HCT116 (cell line): ENCODE results near the gene SEMA6A. TPM values are rescaled to one million over a fixed set of nuclear protein-coding genes. Genes with fewer than 3 reads are reported as not detected.

Experiments
- ATAC-seq: fragments of 200-7000 bp; cut with Tn5 transposase; 2 replicates; pipeline ENCODE4 v1.9.1; 2020; ENCODE audit warnings: mild to moderate bottlenecking, moderate library complexity
- Bru-seq: library from RNA; stranded (reverse); fragments of 400-500 nt; gene quantifications from one replicate; lab custom pipeline; 2021; lab: Mats Ljungman, UMichigan
- BruChase-seq, 2 experiments: library from RNA; stranded (reverse); fragments of 400-500 nt; gene quantifications; one replicate each; lab custom pipeline; 2021; lab: Mats Ljungman, UMichigan
- BruUV-seq: library from RNA; stranded (reverse); fragments of 400-500 nt; replicated peaks from 2 replicates; lab custom pipeline; 2021; lab: Mats Ljungman, UMichigan
- CTCF ChIA-PET: fragments of 300-600 bp; sonication (Branson Sonifier 250); formaldehyde crosslinking; loops from one replicate; lab custom pipeline; 2021; ENCODE audit warnings: antibody characterized with exemption; lab: Charles Lee
- POLR2A ChIA-PET: fragments of 300-600, 350-600 bp; sonication (Branson Sonifier 250); formaldehyde crosslinking; loops from one replicate; lab custom pipeline; 2021; ENCODE audit warnings: antibody characterized with exemption; lab: Charles Lee
- RAD21 ChIA-PET, 2 experiments: fragments of 300-600 bp; sonication (Branson Sonifier 250); formaldehyde crosslinking; loops; one replicate each; lab custom pipeline; 2023; ENCODE audit warnings: low total read pairs in 2 of 2; ENCODE audit not compliant: uncharacterized antibody in 2 of 2, unreplicated experiment in 2 of 2, low non-redundant PET in 1 of 2; lab: Charles Lee
- DNase-seq: peaks from one replicate; pipeline ENCODE4 v3.0.0-alpha.2; 2010; ENCODE audit warnings: low read depth, low spot score
- H2AFZ ChIP-seq: fragments of 200-600 bp; shearing (Covaris generic), sonication (generic); 2 replicates; pipeline ENCODE4 v1.6.1; 2017; ENCODE audit warnings: low read depth, mixed run types, mixed read lengths, antibody characterized with exemption, low read length; ENCODE audit not compliant: poor library complexity, severe bottlenecking
- H3K27ac ChIP-seq: 2 replicates; pipeline ENCODE4 v1.5.1; 2012; ENCODE audit warnings: low read depth, low read length
- H3K27me3 ChIP-seq: fragments of 200-600 bp; sonication (generic); 2 replicates; pipeline ENCODE4 v1.6.1; 2016; ENCODE audit warnings: mixed run types, low read length, mixed read lengths; ENCODE audit not compliant: insufficient read depth
- H3K36me3 ChIP-seq, 2 experiments: fragments of 200-500 bp in 1 of 2; fragments of 200-600 bp in 1 of 2; sonication (Bioruptor generic) in 1 of 2; sonication (generic) in 1 of 2; 2 replicates each; pipeline versions ENCODE4 v1.5.1 to v1.6.1; 2014 to 2016; ENCODE audit warnings: low read length in 2 of 2, inconsistent platforms in 1 of 2, mixed read lengths in 1 of 2, mixed run types in 1 of 2; ENCODE audit not compliant: insufficient read depth in 2 of 2, control insufficient read depth in 1 of 2
- H3K4me1 ChIP-seq, 2 experiments: fragments of 200-600 bp in 1 of 2; sonication (generic) in 1 of 2; 2 replicates each; pipeline versions ENCODE4 v1.5.1 to v1.6.1; 2012 to 2017; ENCODE audit warnings: low read length in 2 of 2, inconsistent platforms in 1 of 2, mild to moderate bottlenecking in 1 of 2, mixed read lengths in 1 of 2, mixed run types in 1 of 2, moderate library complexity in 1 of 2; ENCODE audit not compliant: insufficient read depth in 2 of 2, control insufficient read depth in 1 of 2
- H3K4me2 ChIP-seq: fragments of 200-600 bp; sonication (generic); 2 replicates; pipeline ENCODE4 v1.6.1; 2017; ENCODE audit warnings: mixed run types, low read length, mixed read lengths
- H3K4me3 ChIP-seq, 2 experiments: fragments of 200-600 bp in 1 of 2; sonication (generic) in 1 of 2; replicated peaks in 1 of 2; 2 replicates each; pipeline ENCODE4 v1.5.1; 2011 to 2016; ENCODE audit warnings: low read length in 2 of 2, control low read depth in 1 of 2, low read depth in 1 of 2, mild to moderate bottlenecking in 1 of 2, mixed read lengths in 1 of 2, mixed run types in 1 of 2
- H3K79me2 ChIP-seq: fragments of 200-600 bp; sonication (generic); 2 replicates; pipeline ENCODE4 v1.6.1; 2017; ENCODE audit warnings: mild to moderate bottlenecking, mixed run types, low read length, moderate library complexity, mixed read lengths; ENCODE audit not compliant: insufficient read depth
- H3K9ac ChIP-seq: fragments of 200-600 bp; sonication (generic); 2 replicates; pipeline ENCODE4 v1.6.1; 2016; ENCODE audit warnings: low read length, mixed read lengths
- H3K9me2 ChIP-seq: fragments of 200-600 bp; sonication (generic), shearing (Covaris generic); 2 replicates; pipeline ENCODE4 v1.6.1; 2017; ENCODE audit warnings: mixed run types, mild to moderate bottlenecking, moderate library complexity; ENCODE audit not compliant: insufficient read depth
- H3K9me3 ChIP-seq, 2 experiments: fragments of 200-500 bp in 1 of 2; fragments of 200-600 bp in 1 of 2; sonication (Bioruptor generic) in 1 of 2; sonication (generic) in 1 of 2; 2 replicates each; pipeline ENCODE4 v1.6.1; 2014 to 2017; ENCODE audit warnings: low read length in 2 of 2, mixed read lengths in 2 of 2, inconsistent platforms in 1 of 2, low read depth in 1 of 2, mild to moderate bottlenecking in 1 of 2, mixed run types in 1 of 2, moderate library complexity in 1 of 2; ENCODE audit not compliant: control insufficient read depth in 1 of 2, insufficient read depth in 1 of 2
- H4K20me1 ChIP-seq: fragments of 200-600 bp; sonication (generic), shearing (Covaris generic); 2 replicates; pipeline ENCODE4 v1.6.1; 2017; ENCODE audit warnings: mixed run types, mild to moderate bottlenecking, moderate library complexity; ENCODE audit not compliant: insufficient read depth
- ATF3 ChIP-seq: IDR thresholded peaks from 2 replicates; pipeline ENCODE4 v1.6.1; 2012
- CBX3 ChIP-seq: IDR thresholded peaks from 2 replicates; pipeline ENCODE4 v1.6.1; 2012; ENCODE audit warnings: low read depth
- EGR1 ChIP-seq: IDR thresholded peaks from 2 replicates; pipeline ENCODE4 v1.6.1; 2012; ENCODE audit warnings: low read depth
- ELF1 ChIP-seq: IDR thresholded peaks from 2 replicates; pipeline ENCODE4 v1.6.1; 2012; ENCODE audit warnings: low read depth, borderline replicate concordance
- EZH2 ChIP-seq: fragments of 200-600 bp; sonication (generic); IDR thresholded peaks from 2 replicates; pipeline ENCODE4 v1.6.1; 2017; ENCODE audit warnings: antibody characterized with exemption, mixed run types
- EZH2phosphoT487 ChIP-seq: fragments of 200-600 bp; IDR thresholded peaks from 2 replicates; pipeline ENCODE4 v1.6.1; 2018; ENCODE audit warnings: antibody characterized with exemption, borderline replicate concordance
- FOSL1 ChIP-seq: IDR thresholded peaks from 2 replicates; pipeline ENCODE4 v1.6.1; 2012; ENCODE audit warnings: low read depth
- POLR2A ChIP-seq: IDR thresholded peaks from 2 replicates; pipeline ENCODE4 v1.7.0; 2011; ENCODE audit warnings: borderline replicate concordance; ENCODE audit not compliant: insufficient read depth, insufficient read length; ENCODE audit errors: extremely low read depth
- POLR2AphosphoS5 ChIP-seq: IDR thresholded peaks from 2 replicates; pipeline ENCODE4 v1.6.1; 2011; ENCODE audit warnings: mild to moderate bottlenecking, low read depth, low read length, moderate library complexity
- REST ChIP-seq: IDR thresholded peaks from 2 replicates; pipeline ENCODE4 v1.6.1; 2012; ENCODE audit warnings: low read depth
- SRF ChIP-seq: IDR thresholded peaks from 2 replicates; pipeline ENCODE4 v1.6.1; 2012; ENCODE audit warnings: low read depth
- TCF7L2 ChIP-seq: IDR thresholded peaks from 2 replicates; pipeline ENCODE4 v1.7.0; 2011; ENCODE audit warnings: borderline replicate concordance, inconsistent platforms; ENCODE audit not compliant: insufficient read depth, insufficient read length; ENCODE audit errors: extremely low read depth
- ZBTB33 ChIP-seq: IDR thresholded peaks from 2 replicates; pipeline ENCODE4 v1.6.1; 2011; ENCODE audit warnings: mild to moderate bottlenecking, low read length, moderate library complexity; ENCODE audit not compliant: insufficient replicate concordance; ENCODE audit errors: extremely low read depth
- ZFX ChIP-seq: fragments of 450-650 bp; IDR thresholded peaks from 2 replicates; pipeline ENCODE4 v1.6.1; 2017
- ZNF274 ChIP-seq: fragments of 200-500 bp; sonication (Bioruptor generic); IDR thresholded peaks from 2 replicates; pipeline ENCODE4 v1.6.1; 2014; ENCODE audit warnings: mild to moderate bottlenecking, low read depth, low read length, inconsistent platforms
- intact Hi-C: fragments of 100-400 bp; cut with micrococcal nuclease; formaldehyde crosslinking; loops from 2 replicates; pipeline ENCODE4 v1.10.0; 2022
- long read RNA-seq: library from polyadenylated mRNA; unstranded; transcript quantifications from one replicate; pipeline ENCODE4 v2.0.0, GENCODE V29; 2021; ENCODE audit not compliant: unreplicated experiment
- polyA plus RNA-seq: library from polyadenylated mRNA; unstranded; fragments of >200 nt; gene quantifications from 2 replicates; pipeline ENCODE4 v1.2.1, GENCODE V29; 2012; ENCODE audit warnings: missing spikeins
- total RNA-seq: library from RNA; stranded (reverse); gene quantifications from one replicate; pipeline ENCODE4 v1.2.1, GENCODE V29; 2021; ENCODE audit not compliant: unreplicated experiment

Gene SEMA6A
- total RNA-seq (6.7 TPM), Bru-seq, nascent RNA (percentile 66 among the genes with signal in this experiment), BruChase-seq, experiment 1, labeled RNA remaining after a 6-hour chase (percentile 49 among the genes with signal in this experiment), BruChase-seq, experiment 2, labeled RNA remaining after a 2-hour chase (percentile 47 among the genes with signal in this experiment)
- 5.0 and 5.5 TPM in 2 replicates for polyA plus RNA-seq
- long read RNA-seq, partial matches to known transcripts, result 1 of 4 reads
- long read RNA-seq, other reads (novel, unspliced or antisense), result 3 of 4 reads

GRCh38 chr5:116574367-116575325, at the start of gene SEMA6A:
SEMA6A (minus strand) TSS chr5:116574823; CDS start chr5:116504944, 69,879 bp downstream.
- peak; percentile 87 for ATAC-seq
- no TSS peak for BruUV-seq
- TF ChIP-seq ZBTB33 (no peak), ZNF274 (no peak), SRF (peak; percentile 57; the same call in 1 of the 2 replicates), REST (no peak), ZFX (no peak), ELF1 (peak; percentile 57; the same call in 1 of the 2 replicates), EGR1 (peak; percentile 95), EZH2 (no peak), EZH2phosphoT487 (no peak), FOSL1 (no peak), POLR2A (peak; percentile 48), ATF3 (no peak; the same call in 1 of the 2 replicates), CBX3 (peak; percentile 100), POLR2AphosphoS5 (peak; percentile 76), TCF7L2 (peak; percentile 80)

More at GRCh38 chr5:116574367-116575325, at the start of gene SEMA6A:
- Histone ChIP-seq H3K27me3 (no peaks in the 10 kb centered on the region), H3K79me2 (no peaks in the 10 kb centered on the region; the same call in 1 of the 2 replicates), H3K36me3 (no peaks in the 10 kb centered on the region), H3K4me2 (peak within 1 kb of the TSS; percentile 85), H3K4me3 (peak within 1 kb of the TSS; percentile 59 to 70), H2AFZ (peak within 1 kb of the TSS; percentile 96), H3K9ac (peak within 1 kb of the TSS; percentile 57), H4K20me1 (no peaks in the 10 kb centered on the region), H3K4me1 (peaks cover 8 to 21% of the 10 kb centered on the region in 2 experiments; a peak in 3 of 4 replicates), H3K27ac (peak within 1 kb of the TSS; percentile 40), H3K9me2 (no peaks in the 10 kb centered on the region), H3K9me3 (no peaks in the 10 kb centered on the region)
- intact Hi-C loops, result loop anchor here (10.0 kb wide), 1 partner anchor 990 kb away; no protein-coding TSS in a partner anchor
- DNase-seq, result peak; percentile 95
- RAD21 ChIA-PET, result interaction anchor here (0.6 to 1.6 kb wide), 3 partner anchors 139 to 421 kb away, joined by 3 to 10 read pairs (median 3); no protein-coding TSS in a partner anchor
- POLR2A ChIA-PET, result interaction anchor here (1.1 to 1.4 kb wide), 2 partner anchors 373 to 376 kb away, joined by 3 read pairs; no protein-coding TSS in a partner anchor
- CTCF ChIA-PET, result interaction anchor here (0.8 to 2.4 kb wide), 5 partner anchors 42 to 880 kb away, joined by 3 to 15 read pairs (median 4); no protein-coding TSS in a partner anchor
